SK-N-MC (cell line): ENCODE data around the gene RPUSD1.

Experiments used
- EZH2 ChIP-seq: fragments of 200-600 bp; sonication (generic); IDR thresholded peaks from one replicate; pipeline ENCODE4 v1.6.1; 2017; ENCODE audit warnings: antibody characterized with exemption
- FOXP2 ChIP-seq: optimal IDR thresholded peaks from 2 replicates; pipeline ENCODE3; 2011; ENCODE audit warnings: mild to moderate bottlenecking, moderate library complexity; ENCODE audit not compliant: insufficient read depth; ENCODE audit errors: extremely low read length, control extremely low read depth
- POLR2AphosphoS5 ChIP-seq: IDR thresholded peaks from 2 replicates; pipeline ENCODE4 v1.6.1; 2012; ENCODE audit warnings: mild to moderate bottlenecking, low read depth, low read length, borderline replicate concordance

- TF ChIP-seq EZH2 (no peak), POLR2AphosphoS5 (no peak), FOXP2 (no peak)
Observed at GRCh38 chr16:787321-787966, 737 bp downstream of the RPUSD1 start.
